ENCODE measurements around the gene CD160. TPM values are rescaled to one million over a fixed set of nuclear protein-coding genes. Genes with fewer than 3 reads are reported as not detected.
"Not testable (repeated sequence)": the region's sequence is repeated elsewhere in the genome, so short reads cannot be mapped to it uniquely, and the experiment has no call there.

The CD160 gene
- total RNA-seq (2014; rRNA removed; shearing (Covaris generic)) (not detected in 2 replicates), polyA plus RNA-seq (2016; fragmentation: Nextera tagmentation; extraction: Ambion mirVana) (0.25 and 0.33 TPM in 2 replicates)

DNA sequence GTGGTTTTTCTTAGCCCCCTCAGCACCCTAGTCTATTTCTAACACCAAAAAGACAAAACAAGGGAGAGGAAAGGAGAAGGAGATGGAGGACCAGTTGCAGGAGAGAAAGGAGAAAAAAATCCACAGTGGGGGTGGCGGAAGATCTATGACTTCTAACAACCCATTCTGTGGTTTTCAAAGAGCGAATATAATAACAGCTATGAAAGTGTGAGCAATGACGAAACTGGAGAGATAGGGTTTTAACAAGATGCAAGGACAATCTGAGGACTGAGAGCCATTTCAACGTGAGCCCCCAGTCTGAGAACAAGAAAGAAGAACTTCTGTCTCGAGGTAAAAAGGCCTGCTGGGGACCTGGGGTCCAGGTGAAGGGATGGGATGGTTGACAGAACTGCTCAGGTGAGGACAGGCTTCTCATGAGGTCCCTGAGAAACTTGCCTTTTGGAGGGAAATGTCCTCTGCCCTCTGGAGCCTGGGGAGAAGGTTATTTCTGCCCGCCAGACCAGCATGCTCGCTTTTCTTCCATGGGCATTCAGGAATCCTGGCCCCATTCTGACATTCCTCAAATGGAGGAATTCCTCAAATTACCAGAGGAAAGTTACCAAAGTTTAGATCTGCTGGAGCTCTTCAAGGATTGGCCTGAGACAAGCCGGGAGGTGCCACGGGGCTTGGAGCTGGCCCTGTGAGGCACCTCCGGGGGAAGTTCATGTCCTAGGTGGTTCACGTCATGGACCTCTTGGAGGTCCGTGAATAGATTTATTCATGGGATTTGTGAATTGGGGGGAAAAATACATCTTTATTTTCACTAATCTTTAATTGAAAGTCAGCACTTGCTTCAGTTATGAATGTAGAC, at the start of gene CD160:
CD160 (plus strand) TSS at position 270 of the 850 bp plus-strand sequence. CDS start 8,829 bp downstream, outside the sequence.
- Histone ChIP-seq H3K9me3 (ENCODE audit: low read depth) (no peaks in the 10 kb centered on the region), H3K79me2 (ENCODE audit: insufficient read depth) (no peaks in the 10 kb centered on the region), H3K9ac (no peak within 1 kb of the TSS), H3K4me2 (ENCODE audit: unreplicated experiment) (peak within 1 kb of the TSS; percentile 77), H3K9me2 (ENCODE audit: insufficient read depth) (no peaks in the 10 kb centered on the region), H2AFZ (peak within 1 kb of the TSS; percentile 80), H3K27ac (peak within 1 kb of the TSS; percentile 64), H3K4me3 (0 out of 2 replicates have a peak within 1 kb of the TSS, but pooled peaks have one; percentile 66), H3K27me3 (replicated peaks; ENCODE audit: insufficient read depth) (no peaks in the 10 kb centered on the region), H3F3A (ENCODE audit: insufficient read depth) (peaks cover 21% of the 10 kb centered on the region), H4K20me1 (ENCODE audit: insufficient read depth) (no peaks in the 10 kb centered on the region), H3K36me3 (ENCODE audit: low read depth) (no peaks in the 10 kb centered on the region), H3K4me1 (ENCODE audit: insufficient read depth) (peaks cover 14% of the 10 kb centered on the region)
- DNase-seq = no peak
- in situ Hi-C loops (cut with MboI) = no loop called here
- TF ChIP-seq EZH2 (IDR thresholded peaks at IDR 0.05; ENCODE audit: insufficient read depth, poor library complexity, severe bottlenecking) (no peak), EZH2phosphoT487 (IDR thresholded peaks at IDR 0.05; ENCODE audit: insufficient read depth, low read depth) (no peak)
- 95% methylated on average over 12 of the region's 12 CpGs for WGBS, 2 experiments (ENCODE audit: low coverage in 1 of 2, low lambda C conversion rate in 2 of 2, missing lambda C conversion rate in 2 of 2)

DNA sequence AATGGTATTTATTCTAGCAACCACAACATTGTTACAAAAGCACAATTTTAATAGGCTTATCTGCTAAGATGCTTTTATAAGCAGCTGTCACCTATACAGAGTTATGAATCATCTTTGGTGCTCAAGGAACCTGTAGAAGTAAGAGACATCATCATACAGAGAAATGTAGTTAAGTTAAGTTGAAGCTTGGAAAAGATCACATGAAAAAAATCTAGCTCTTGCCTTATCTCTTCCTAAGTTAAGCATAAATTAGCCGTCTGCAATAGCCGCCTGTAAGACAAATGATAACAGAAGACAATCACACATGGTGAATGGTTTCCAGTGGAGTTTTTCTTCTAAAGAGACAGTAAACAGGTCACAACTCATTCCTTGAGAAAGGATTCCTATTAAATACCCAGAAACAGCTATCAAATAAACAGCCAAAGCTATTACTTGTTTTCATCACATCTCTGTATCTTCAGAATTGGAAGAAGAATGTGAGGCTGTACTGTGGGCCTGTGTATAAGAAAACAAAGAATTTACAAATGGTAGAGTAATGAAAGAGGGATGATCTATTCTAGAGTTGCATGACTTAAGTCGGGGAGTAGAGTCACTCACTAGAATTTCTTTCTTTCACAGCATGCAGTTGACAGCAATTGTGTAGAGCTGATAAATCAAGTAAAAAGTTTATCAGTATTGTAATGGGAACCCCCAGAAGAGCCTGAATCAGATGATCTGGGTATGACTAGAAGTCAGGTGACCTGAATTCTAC, 48.1 kb upstream of the CD160 start:
- H3K36me3 ChIP-seq (ENCODE audit: low read depth); H4K20me1 ChIP-seq (ENCODE audit: insufficient read depth); H3K79me2 ChIP-seq (ENCODE audit: insufficient read depth); H3K9ac ChIP-seq; H3K27me3 ChIP-seq (replicated peaks; ENCODE audit: insufficient read depth); H3K9me3 ChIP-seq (ENCODE audit: low read depth); H2AFZ ChIP-seq; H3K4me2 ChIP-seq (ENCODE audit: unreplicated experiment); DNase-seq; H3K4me3 ChIP-seq; in situ Hi-C loops (cut with MboI); H3K9me2 ChIP-seq (ENCODE audit: insufficient read depth); H3K27ac ChIP-seq; H3F3A ChIP-seq (ENCODE audit: insufficient read depth); H3K4me1 ChIP-seq (ENCODE audit: insufficient read depth): not testable (repeated sequence)
- 98 to 100% methylated on average over 2 of the region's 3 CpGs for WGBS, 2 experiments (ENCODE audit: low coverage in 1 of 2, low lambda C conversion rate in 2 of 2, missing lambda C conversion rate in 2 of 2)

DNA sequence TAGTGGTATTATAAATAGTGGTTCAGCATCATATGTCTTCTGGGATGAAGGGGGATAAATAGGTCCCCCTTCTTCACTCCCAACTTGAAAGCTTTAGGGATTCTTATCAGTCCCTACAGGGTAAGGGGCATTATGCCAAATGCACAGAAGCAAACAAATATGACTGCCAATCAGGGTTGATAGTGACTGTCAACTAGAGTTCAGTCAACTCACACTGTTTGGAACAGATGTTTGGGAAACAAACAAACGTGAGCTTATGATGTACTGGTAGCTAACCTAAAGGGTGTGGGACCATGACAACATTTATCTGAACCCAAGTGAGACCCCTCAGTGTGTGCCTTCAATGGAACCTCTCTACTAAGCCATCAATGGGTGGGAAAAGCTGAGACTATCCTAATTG, 46.1 kb upstream of the CD160 start:
- WGBS, 2 experiments (ENCODE audit: low coverage in 1 of 2, low lambda C conversion rate in 2 of 2, missing lambda C conversion rate in 2 of 2) = no CpG with 5 or more reads among the region's 1 CpG
- H3K27me3 ChIP-seq (replicated peaks; ENCODE audit: insufficient read depth); H3K9me3 ChIP-seq (ENCODE audit: low read depth); H3K36me3 ChIP-seq (ENCODE audit: low read depth); H3K27ac ChIP-seq; H4K20me1 ChIP-seq (ENCODE audit: insufficient read depth); H3K9ac ChIP-seq; H3K4me1 ChIP-seq (ENCODE audit: insufficient read depth); H3K4me2 ChIP-seq (ENCODE audit: unreplicated experiment); H3F3A ChIP-seq (ENCODE audit: insufficient read depth); H3K79me2 ChIP-seq (ENCODE audit: insufficient read depth); H2AFZ ChIP-seq; H3K9me2 ChIP-seq (ENCODE audit: insufficient read depth); in situ Hi-C loops (cut with MboI); H3K4me3 ChIP-seq; DNase-seq: not testable (repeated sequence)

DNA sequence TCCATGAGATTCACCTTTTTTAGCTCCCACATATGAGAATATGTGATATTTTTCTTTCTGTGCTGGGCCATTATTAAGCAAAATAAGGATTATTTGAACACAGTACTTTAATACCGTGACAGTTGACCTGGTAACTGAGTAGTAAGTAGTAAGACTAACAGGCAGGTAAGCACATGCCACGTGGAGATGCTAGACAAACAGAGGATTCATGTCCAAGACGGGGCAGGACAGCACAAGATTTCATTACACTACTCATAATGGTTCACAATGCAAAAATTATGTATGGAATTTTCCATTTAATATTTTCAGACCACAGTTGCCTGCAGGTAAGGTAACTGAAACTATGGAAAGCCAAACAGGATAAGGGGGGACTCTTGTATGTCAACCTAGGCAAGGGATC, 34.4 kb upstream of the CD160 start:
- H3K79me2 ChIP-seq (ENCODE audit: insufficient read depth); H3K9me3 ChIP-seq (ENCODE audit: low read depth); in situ Hi-C loops (cut with MboI); H3K4me3 ChIP-seq; H2AFZ ChIP-seq; H3K27ac ChIP-seq; H3K36me3 ChIP-seq (ENCODE audit: low read depth); H3K9ac ChIP-seq; DNase-seq; H3F3A ChIP-seq (ENCODE audit: insufficient read depth); H3K4me2 ChIP-seq (ENCODE audit: unreplicated experiment); H3K27me3 ChIP-seq (replicated peaks; ENCODE audit: insufficient read depth); H4K20me1 ChIP-seq (ENCODE audit: insufficient read depth); H3K4me1 ChIP-seq (ENCODE audit: insufficient read depth); H3K9me2 ChIP-seq (ENCODE audit: insufficient read depth): not testable (repeated sequence)
- 40 to 83% methylated on average over 1 to 3 of the region's 3 CpGs for WGBS, 2 experiments (ENCODE audit: low coverage in 1 of 2, low lambda C conversion rate in 2 of 2, missing lambda C conversion rate in 2 of 2)

DNA sequence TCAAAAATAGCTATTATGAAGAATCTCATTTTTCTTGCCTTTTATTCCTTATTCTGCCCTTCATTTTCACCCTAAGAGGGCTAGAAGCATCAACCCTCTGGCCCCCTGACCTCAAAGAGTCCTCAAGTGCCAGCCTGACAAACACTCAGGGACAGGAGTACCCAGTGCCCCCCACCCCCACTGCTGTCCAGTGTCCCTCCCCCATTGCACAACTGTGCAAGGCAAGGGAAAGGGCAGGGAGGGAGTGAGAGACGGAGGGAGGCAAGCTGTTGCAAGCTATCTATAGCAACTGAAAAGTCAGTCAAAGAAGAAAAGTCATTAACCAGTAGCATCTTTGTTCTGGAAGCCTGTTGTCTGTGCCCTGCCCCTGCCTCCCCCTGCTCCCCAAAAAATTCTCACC, 33.2 kb upstream of the CD160 start:
- H2AFZ ChIP-seq; H3K36me3 ChIP-seq (ENCODE audit: low read depth); H3K9me3 ChIP-seq (ENCODE audit: low read depth); H3K4me3 ChIP-seq; DNase-seq; H3K9ac ChIP-seq; in situ Hi-C loops (cut with MboI); H3K9me2 ChIP-seq (ENCODE audit: insufficient read depth); H3K27me3 ChIP-seq (replicated peaks; ENCODE audit: insufficient read depth); H3K27ac ChIP-seq; H3K79me2 ChIP-seq (ENCODE audit: insufficient read depth); H4K20me1 ChIP-seq (ENCODE audit: insufficient read depth); H3K4me2 ChIP-seq (ENCODE audit: unreplicated experiment): not testable (repeated sequence)
- WGBS, 2 experiments (ENCODE audit: low coverage in 1 of 2, low lambda C conversion rate in 2 of 2, missing lambda C conversion rate in 2 of 2) = 93 to 100% methylated on average over 1 of the region's 1 CpG
- H3K4me1 ChIP-seq (ENCODE audit: insufficient read depth) = peaks cover 12% of the 10 kb centered on the region
- peaks cover 19% of the 10 kb centered on the region for H3F3A ChIP-seq (ENCODE audit: insufficient read depth)

Measured in GM23248 (cell line).